Endothelial cell of umbilical vein (primary cell): ENCODE results near the gene CD81. TPM values are rescaled to one million over a fixed set of nuclear protein-coding genes. Genes with fewer than 3 reads are reported as not detected.
A peak's percentile ranks its signal among the peaks of the same experiment; 100 is the strongest.

Experiments
- BruUV-seq: library from RNA; stranded (reverse); fragments of 400-500 nt; replicated peaks from 2 replicates; lab custom pipeline; 2021; lab: Mats Ljungman, UMichigan
- CTCF ChIA-PET: fragments of 300-600, 350-600 bp; sonication (Branson Sonifier 250); formaldehyde crosslinking; loops from one replicate; lab custom pipeline; 2021; ENCODE audit warnings: antibody characterized with exemption, inconsistent platforms; lab: Charles Lee
- POLR2A ChIA-PET: fragments of 300-600, 350-600 bp; sonication (Branson Sonifier 250); formaldehyde crosslinking; loops from one replicate; lab custom pipeline; 2021; ENCODE audit warnings: antibody characterized with exemption, inconsistent platforms; lab: Charles Lee
- DNase-seq: peaks from one replicate; pipeline ENCODE4 v3.0.0-alpha.2; 2011; ENCODE audit warnings: low read depth, low spot score
- FAIRE-seq: peaks from 2 replicates; lab custom pipeline; 2011; peaks lifted over from hg19 to GRCh38; lab: Jason Lieb, UNC
- H2AFZ ChIP-seq: 2 replicates; pipeline ENCODE4 v1.6.0; 2012; ENCODE audit warnings: low read depth, low read length, control low read depth, inconsistent platforms
- H3K27ac ChIP-seq: 2 replicates; pipeline ENCODE4 v1.5.1; 2011; ENCODE audit warnings: low read depth, mild to moderate bottlenecking, control low read depth, low read length, moderate library complexity; ENCODE audit not compliant: insufficient read depth
- H3K27me3 ChIP-seq, 2 experiments: 2 replicates each; pipeline versions ENCODE4 v1.6.0 to v1.6.1; 2011; ENCODE audit warnings: low read length in 2 of 2, mixed read lengths in 1 of 2; ENCODE audit not compliant: control insufficient read depth in 2 of 2, insufficient read depth in 2 of 2
- H3K36me3 ChIP-seq, 2 experiments: 2 replicates in 1 of 2; 3 replicates in 1 of 2; pipeline ENCODE4 v1.5.1; 2011; ENCODE audit warnings: low read length in 2 of 2, mild to moderate bottlenecking in 1 of 2, moderate library complexity in 1 of 2; ENCODE audit not compliant: control insufficient read depth in 2 of 2, insufficient read depth in 2 of 2; ENCODE audit errors: extremely low read depth in 1 of 2
- H3K4me1 ChIP-seq: 3 replicates; pipeline ENCODE4 v1.5.1; 2011; ENCODE audit warnings: mild to moderate bottlenecking, low read length; ENCODE audit not compliant: control insufficient read depth, insufficient read depth; ENCODE audit errors: extremely low read depth
- H3K4me2 ChIP-seq: 2 replicates; pipeline ENCODE4 v1.6.1; 2011; ENCODE audit warnings: low read length, control low read depth, mixed read lengths; ENCODE audit not compliant: insufficient read depth
- H3K4me3 ChIP-seq, 3 experiments: fragments of 200-600 bp in 1 of 3; sonication (generic), shearing (Covaris generic) in 1 of 3; replicated peaks in 1 of 3; 2 replicates each; pipeline ENCODE4 v1.5.1; 2011 to 2016; ENCODE audit warnings: control low read depth in 3 of 3, low read length in 3 of 3, mild to moderate bottlenecking in 2 of 3, inconsistent platforms in 1 of 3, low read depth in 1 of 3, moderate library complexity in 1 of 3; ENCODE audit not compliant: insufficient read depth in 1 of 3
- H3K79me2 ChIP-seq: 2 replicates; pipeline ENCODE4 v1.6.0; 2012; ENCODE audit warnings: low read length, inconsistent platforms; ENCODE audit not compliant: control insufficient read depth, insufficient read depth
- H3K9ac ChIP-seq: replicated peaks from 2 replicates; pipeline ENCODE3; 2011; ENCODE audit warnings: low read length, control low read depth; ENCODE audit not compliant: insufficient read depth; ENCODE audit errors: extremely low read depth
- H3K9me1 ChIP-seq: replicated peaks from 3 replicates; pipeline ENCODE4 v1.6.0; 2011; ENCODE audit warnings: mild to moderate bottlenecking, low read length; ENCODE audit not compliant: control insufficient read depth, insufficient read depth; ENCODE audit errors: extremely low read depth
- H3K9me3 ChIP-seq: replicated peaks from 2 replicates; pipeline ENCODE4 v1.5.1; 2012; ENCODE audit warnings: low read length, inconsistent platforms; ENCODE audit not compliant: control insufficient read depth, insufficient read depth
- H4K20me1 ChIP-seq: replicated peaks from 2 replicates; pipeline ENCODE3; 2011; ENCODE audit warnings: mild to moderate bottlenecking, low read length; ENCODE audit not compliant: control insufficient read depth, insufficient read depth; ENCODE audit errors: extremely low read depth
- CTCF ChIP-seq, 2 donors: IDR thresholded peaks; 1 replicate in 1 of 2; 2 replicates in 1 of 2; pipeline ENCODE4 v1.5.1; 2011; ENCODE audit warnings: low read length in 2 of 2, mild to moderate bottlenecking in 2 of 2, moderate library complexity in 2 of 2, control low read depth in 1 of 2, inconsistent platforms in 1 of 2, low read depth in 1 of 2; ENCODE audit not compliant: insufficient read depth in 1 of 2; ENCODE audit errors: extremely low read depth in 1 of 2
- EZH2 ChIP-seq: IDR thresholded peaks from 2 replicates; pipeline ENCODE4 v1.6.1; 2012; ENCODE audit warnings: borderline replicate concordance, low read depth, mild to moderate bottlenecking, moderate library complexity, low read length, inconsistent platforms; ENCODE audit not compliant: severe bottlenecking
- GATA2 ChIP-seq: IDR thresholded peaks from 2 replicates; pipeline ENCODE4 v1.7.0; 2011; ENCODE audit warnings: low read depth, mild to moderate bottlenecking, moderate library complexity, mixed read lengths, low read length; ENCODE audit not compliant: insufficient read length, insufficient read depth
- JUN ChIP-seq: IDR thresholded peaks from 2 replicates; pipeline ENCODE4 v1.6.1; 2011; ENCODE audit warnings: borderline replicate concordance, low read depth; ENCODE audit not compliant: insufficient read length, insufficient read depth
- MYC ChIP-seq: IDR thresholded peaks from one replicate; pipeline ENCODE4 v1.6.1; 2011; ENCODE audit warnings: mild to moderate bottlenecking, low read depth, low read length
- dilution Hi-C: fragments of 300-500 bp; cut with MboI; formaldehyde crosslinking; loops from one replicate; pipeline ENCODE4 v1.15.0; 2019; ENCODE audit warnings: low sequenced_read_pairs; ENCODE audit not compliant: extremely low pct_ligation_motif_present
- intact Hi-C: fragments of 100-400 bp; cut with micrococcal nuclease; formaldehyde crosslinking; loops from one replicate; pipeline ENCODE4 v1.10.0; 2022
- polyA plus RNA-seq, 4 experiments: library from polyadenylated mRNA; depleted of rRNA in 3 of 4; stranded (reverse) in 3 of 4; unstranded in 1 of 4; fragments of >200 nt; gene quantifications; 2 replicates each; pipeline versions ENCODE4 v1.2.1 to v1.2.3, GENCODE V29; 2011 to 2012; ENCODE audit warnings: missing spikeins in 1 of 4
- total RNA-seq: library from RNA; stranded (reverse); gene quantifications from 2 replicates; pipeline ENCODE4 v1.2.3, GENCODE V29; 2021
- TF ChIP-seq, protein P1 (sequence below): IDR thresholded peaks from 2 replicates; pipeline ENCODE4 v1.6.1; 2011; ENCODE audit not compliant: insufficient read depth, insufficient read length

Gene CD81
- total and polyA plus RNA-seq, 2 donors (not counting 3 experiments of a cell fraction or from before 2014, with no cell fraction given), result 409 to 802 TPM

DNA sequence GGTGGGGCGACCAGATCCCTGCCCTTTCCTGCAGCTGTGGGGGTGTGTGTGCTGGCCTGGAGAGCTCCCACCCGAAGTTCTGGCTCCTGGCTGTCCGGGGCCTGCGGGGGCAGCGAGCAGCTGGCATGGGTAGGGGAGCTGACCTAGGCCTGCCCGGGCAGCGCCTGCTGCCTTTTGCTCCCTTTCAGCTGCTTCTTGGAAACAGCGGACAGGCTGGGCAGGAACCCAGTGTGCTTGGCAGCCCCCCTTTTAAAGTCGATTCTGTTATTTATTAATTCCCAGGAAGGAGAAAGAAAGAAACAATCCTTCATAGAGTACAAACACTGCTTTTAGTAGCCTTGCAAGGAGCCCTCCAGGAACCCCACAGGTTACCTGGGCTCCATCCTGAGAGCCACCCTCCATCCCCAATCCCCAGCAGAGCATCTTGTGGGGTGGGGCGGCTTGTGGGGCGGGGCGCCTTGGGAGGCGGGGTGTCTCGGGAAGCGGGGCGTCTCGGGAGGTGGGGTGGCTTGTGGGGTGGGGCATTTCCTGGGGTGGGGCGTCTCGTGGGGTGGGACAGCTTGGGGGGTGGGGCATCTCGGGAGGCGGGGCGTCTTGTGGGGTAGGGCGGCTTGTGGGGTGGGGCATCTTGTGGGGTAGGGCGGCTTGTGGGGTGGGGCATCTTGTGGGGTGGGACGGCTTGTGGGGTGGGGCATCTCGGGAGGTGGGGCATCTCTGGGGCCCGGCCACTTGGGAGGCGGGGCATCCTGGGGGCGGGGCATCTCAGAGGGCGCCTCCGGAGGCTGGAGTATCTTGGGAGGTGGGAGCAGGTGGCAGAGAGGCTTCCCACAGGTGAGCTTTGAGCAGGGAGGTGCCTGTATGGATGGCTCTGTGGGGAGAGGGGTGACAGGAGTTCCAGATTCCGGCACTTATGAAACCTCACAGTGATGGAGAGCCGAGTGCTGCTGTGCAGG, 7.0 kb downstream of the CD81 start:
- no peak overlapping the region for H3K9ac ChIP-seq
- ChIA-PET CTCF (interaction anchor here (1.6 kb wide), 1 partner anchor 16 kb away, joined by 18 read pairs; the partner anchor contains the start of gene TSSC4), POLR2A (no interaction called here)
- FAIRE-seq (no peak), DNase-seq (no peak)
- no peak overlapping the region for H3K4me3 ChIP-seq
- no TSS peak for BruUV-seq
- peaks cover 53% of the 10 kb centered on the region for H3K4me1 ChIP-seq
- peaks cover 2% of the 10 kb centered on the region for H4K20me1 ChIP-seq
- H3K9me3 ChIP-seq, result no peaks in the 10 kb centered on the region
- no peaks in the 10 kb centered on the region for H3K9me1 ChIP-seq
- TF ChIP-seq JUN (no peak), MYC (no peak), EZH2 (no peak), CTCF (IDR thresholded peaks at IDR 0.05; ENCODE audit: extremely low read depth in 1 of 2, insufficient read depth in 1 of 2, low read depth in 1 of 2, low read length in 2 of 2) (no peak), GATA2 (no peak)
- TF ChIP-seq, protein P1, sequence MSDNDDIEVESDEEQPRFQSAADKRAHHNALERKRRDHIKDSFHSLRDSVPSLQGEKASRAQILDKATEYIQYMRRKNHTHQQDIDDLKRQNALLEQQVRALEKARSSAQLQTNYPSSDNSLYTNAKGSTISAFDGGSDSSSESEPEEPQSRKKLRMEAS, result no peak
- intact Hi-C loops, result loop anchor here (1.0 kb wide), 1 partner anchor 16 kb away; the partner anchor contains the start of gene TSSC4
- no peaks in the 10 kb centered on the region for H3K27me3 ChIP-seq
- peaks cover 96% of the 10 kb centered on the region for H3K79me2 ChIP-seq
- dilution Hi-C loops, result no loop called here
- H3K36me3 ChIP-seq, result peaks cover 2 to 4% of the 10 kb centered on the region in 2 experiments
- H3K4me2 ChIP-seq, result no peak overlapping the region
- no peak overlapping the region for H2AFZ ChIP-seq
- peak overlapping the region; percentile 91 for H3K27ac ChIP-seq
